HepG2 (cell line): ENCODE data around the gene RABGAP1L. TPM values are rescaled to one million over a fixed set of nuclear protein-coding genes. Genes with fewer than 3 reads are reported as not detected.
A peak's percentile ranks its signal among the peaks of the same experiment; 100 is the strongest.

Experiments used
- AKAP8 ChIP-seq: sonication (generic); formaldehyde crosslinking; IDR thresholded peaks from 2 replicates; pipeline ENCODE4 v1.5.1; 2020; ENCODE audit warnings: mild to moderate bottlenecking, missing genetic modification reagents
- ATF2 ChIP-seq: sonication (generic); formaldehyde crosslinking; IDR thresholded peaks from 2 replicates; pipeline ENCODE4 v1.4.0; 2020; ENCODE audit warnings: missing genetic modification reagents
- BRCA1 ChIP-seq: sonication (generic); formaldehyde crosslinking; IDR thresholded peaks from 2 replicates; pipeline ENCODE4 v1.4.0; 2020; ENCODE audit warnings: missing genetic modification reagents
- EED ChIP-seq: sonication (generic); formaldehyde crosslinking; IDR thresholded peaks from 2 replicates; pipeline ENCODE4 v1.5.0; 2020; ENCODE audit warnings: mild to moderate bottlenecking, missing genetic modification reagents
- HNF4A ChIP-seq: sonication (generic); formaldehyde crosslinking; IDR thresholded peaks from 2 replicates; pipeline ENCODE4 v1.4.0; 2020; ENCODE audit warnings: missing genetic modification reagents
- MEIS1 ChIP-seq: sonication (generic); formaldehyde crosslinking; IDR thresholded peaks from 2 replicates; pipeline ENCODE4 v1.9.0; 2021; ENCODE audit warnings: mild to moderate bottlenecking, missing genetic modification reagents, moderate library complexity, borderline replicate concordance
- NCOR1 ChIP-seq: fragments of 200-600 bp; sonication (generic); IDR thresholded peaks from 2 replicates; pipeline ENCODE4 v1.7.0; 2017; ENCODE audit warnings: antibody characterized with exemption, low read length, borderline replicate concordance
- NFYB ChIP-seq: sonication (generic); formaldehyde crosslinking; IDR thresholded peaks from 2 replicates; pipeline ENCODE4 v1.4.0; 2020; ENCODE audit warnings: missing genetic modification reagents
- PPARG ChIP-seq: conservative IDR thresholded peaks from 2 replicates; pipeline ENCODE4 v1.6.1; 2016; ENCODE audit warnings: missing biosample characterization, missing genetic modification reagents
- SP140L ChIP-seq: sonication (generic); formaldehyde crosslinking; IDR thresholded peaks from 2 replicates; pipeline ENCODE4 v1.4.0; 2020; ENCODE audit warnings: missing genetic modification reagents, borderline replicate concordance
- SRSF9 ChIP-seq: fragments of 200-400 bp; formaldehyde crosslinking; IDR thresholded peaks from 2 replicates; pipeline ENCODE4 v1.6.1; 2018; ENCODE audit warnings: borderline replicate concordance, mild to moderate bottlenecking, low read depth, low read length; ENCODE audit not compliant: insufficient read depth, poor library complexity, severe bottlenecking
- SYNCRIP ChIP-seq: fragments of 200-400 bp; formaldehyde crosslinking; IDR thresholded peaks from 2 replicates; pipeline ENCODE4 v1.6.1; 2018; ENCODE audit warnings: mild to moderate bottlenecking, low read depth, low read length; ENCODE audit not compliant: insufficient read depth
- TAF15 ChIP-seq: fragments of 200-400 bp; formaldehyde crosslinking; IDR thresholded peaks from one replicate; pipeline ENCODE4 v1.6.1; 2018; ENCODE audit warnings: mild to moderate bottlenecking, low read depth, low read length; ENCODE audit not compliant: poor library complexity, severe bottlenecking
- TBL1XR1 ChIP-seq: fragments of 150-350 bp; IDR thresholded peaks from 2 replicates; pipeline ENCODE4 v1.6.1; 2014; ENCODE audit warnings: borderline replicate concordance, low read length; ENCODE audit not compliant: partially characterized antibody
- TERF1 ChIP-seq: sonication (generic); formaldehyde crosslinking; IDR thresholded peaks from 2 replicates; pipeline ENCODE4 v1.8.0; 2022; ENCODE audit warnings: mild to moderate bottlenecking, missing genetic modification reagents, moderate library complexity
- TOE1 ChIP-seq: sonication (generic); formaldehyde crosslinking; IDR thresholded peaks from 2 replicates; pipeline ENCODE4 v1.4.0; 2020; ENCODE audit warnings: mild to moderate bottlenecking, missing genetic modification reagents
- ZBTB21 ChIP-seq: sonication (generic); formaldehyde crosslinking; IDR thresholded peaks from 2 replicates; pipeline ENCODE4 v1.4.0; 2020; ENCODE audit warnings: missing genetic modification reagents
- ZFAT ChIP-seq: sonication (generic); formaldehyde crosslinking; conservative IDR thresholded peaks from 2 replicates; pipeline ENCODE4 v1.8.1; 2023; ENCODE audit warnings: missing genetic modification reagents, inconsistent platforms
- ZFP82 ChIP-seq: sonication (generic); formaldehyde crosslinking; IDR thresholded peaks from 2 replicates; pipeline ENCODE4 v1.5.1; 2020; ENCODE audit warnings: mild to moderate bottlenecking, missing genetic modification reagents, borderline replicate concordance
- ZNF160 ChIP-seq: sonication (generic); formaldehyde crosslinking; IDR thresholded peaks from 2 replicates; pipeline ENCODE4 v1.8.0; 2022; ENCODE audit warnings: mild to moderate bottlenecking, inconsistent platforms, missing genetic modification reagents
- ZNF256 ChIP-seq: sonication (generic); formaldehyde crosslinking; conservative IDR thresholded peaks from 2 replicates; pipeline ENCODE4 v1.4.0; 2020; ENCODE audit warnings: missing genetic modification reagents
- ZNF34 ChIP-seq: sonication (generic); formaldehyde crosslinking; IDR thresholded peaks from 2 replicates; pipeline ENCODE4 v1.4.0; 2020; ENCODE audit warnings: mild to moderate bottlenecking, missing genetic modification reagents, borderline replicate concordance
- ZNF557 ChIP-seq: sonication (generic); formaldehyde crosslinking; IDR thresholded peaks from 2 replicates; pipeline ENCODE4 v1.4.0; 2020; ENCODE audit warnings: missing genetic modification reagents
- ZNF724P ChIP-seq: sonication (generic); formaldehyde crosslinking; IDR thresholded peaks from 2 replicates; pipeline ENCODE4 v1.8.0; 2022; ENCODE audit warnings: missing genetic modification reagents, borderline replicate concordance
- ZNF749 ChIP-seq: sonication (generic); formaldehyde crosslinking; IDR thresholded peaks from 2 replicates; pipeline ENCODE4 v1.8.0; 2022; ENCODE audit warnings: mild to moderate bottlenecking, missing genetic modification reagents, moderate library complexity, borderline replicate concordance
- ZNF841 ChIP-seq: sonication (generic); formaldehyde crosslinking; IDR thresholded peaks from 2 replicates; pipeline ENCODE4 v1.8.1; 2023; ENCODE audit warnings: missing genetic modification reagents, borderline replicate concordance
- ZNF878 ChIP-seq: sonication (generic); formaldehyde crosslinking; IDR thresholded peaks from 2 replicates; pipeline ENCODE4 v1.8.1; 2023; ENCODE audit warnings: mild to moderate bottlenecking, missing genetic modification reagents, moderate library complexity
- polyA plus RNA-seq, 8 experiments: library from polyadenylated mRNA; depleted of rRNA in 3 of 8; stranded (reverse) in 7 of 8; unstranded in 1 of 8; fragments of >200 nt; fragmentation: Illumina TruSeq in 4 of 8; extraction: Trizol in 4 of 8; gene quantifications; 2 replicates each; pipeline versions ENCODE4 v1.2.1 to v1.2.3, GENCODE V29; 2011 to 2016; ENCODE audit warnings: low read depth in 4 of 8, missing spikeins in 1 of 8, mixed read lengths in 1 of 8; ENCODE audit not compliant: insufficient read depth in 1 of 8
- total RNA-seq, 5 experiments: library from RNA; depleted of rRNA; stranded (reverse); fragments of >200 nt; fragmentation: Illumina TruSeq; extraction: Trizol; gene quantifications; 2 replicates each; pipeline ENCODE4 v1.2.3, GENCODE V29; 2016; ENCODE audit warnings: low read depth in 1 of 5
- TF ChIP-seq, protein P1 (sequence below): sonication (generic); formaldehyde crosslinking; IDR thresholded peaks from 2 replicates; pipeline ENCODE4 v1.5.0; 2020; ENCODE audit warnings: missing genetic modification reagents, mild to moderate bottlenecking, borderline replicate concordance
- TF ChIP-seq, protein P2 (sequence below): IDR thresholded peaks from 2 replicates; pipeline ENCODE4 v1.6.1; 2016; ENCODE audit warnings: low read depth, control low read depth

The RABGAP1L gene
- total and polyA plus RNA-seq, 2 of the 13 experiments (the other 11 are each of a cell fraction or from before 2014, with no cell fraction given), result 7.9 to 22.6 TPM

- TF ChIP-seq MEIS1 (CRISPR knock-in tag) (peak; percentile 66; the same call in 1 of the 2 replicates), ZNF256 (CRISPR knock-in tag) (no peak), ZNF749 (CRISPR knock-in tag) (no peak), HNF4A (peak; percentile 99), EED (CRISPR knock-in tag) (no peak), TBL1XR1 (peak; percentile 100), TOE1 (CRISPR knock-in tag) (no peak), ZNF557 (CRISPR knock-in tag) (no peak), SRSF9 (no peak), NCOR1 (peak; percentile 100), ZNF34 (no peak), AKAP8 (CRISPR knock-in tag) (no peak), TERF1 (CRISPR knock-in tag) (no peak), ZFP82 (no peak), ZNF160 (CRISPR knock-in tag) (no peak), SP140L (CRISPR knock-in tag) (no peak), SYNCRIP (no peak), ZFAT (CRISPR knock-in tag) (no peak), ZNF841 (CRISPR knock-in tag) (no peak), BRCA1 (CRISPR knock-in tag) (no peak), PPARG (CRISPR knock-in tag) (peak; percentile 88), ZNF724P (CRISPR knock-in tag) (no peak), ZNF878 (no peak; the same call in 1 of the 2 replicates), NFYB (CRISPR knock-in tag) (no peak), ZBTB21 (CRISPR knock-in tag) (peak; percentile 47; the same call in 1 of the 2 replicates), ATF2 (CRISPR knock-in tag) (no peak; the same call in 1 of the 2 replicates), TAF15 (no peak)
- TF ChIP-seq, protein P1, sequence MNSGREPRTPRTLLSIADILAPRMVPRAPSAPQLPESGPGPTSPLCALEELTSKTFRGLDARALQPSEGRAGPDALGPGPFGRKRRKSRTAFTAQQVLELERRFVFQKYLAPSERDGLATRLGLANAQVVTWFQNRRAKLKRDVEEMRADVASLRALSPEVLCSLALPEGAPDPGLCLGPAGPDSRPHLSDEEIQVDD (CRISPR knock-in tag), result no peak
- TF ChIP-seq, protein P2, sequence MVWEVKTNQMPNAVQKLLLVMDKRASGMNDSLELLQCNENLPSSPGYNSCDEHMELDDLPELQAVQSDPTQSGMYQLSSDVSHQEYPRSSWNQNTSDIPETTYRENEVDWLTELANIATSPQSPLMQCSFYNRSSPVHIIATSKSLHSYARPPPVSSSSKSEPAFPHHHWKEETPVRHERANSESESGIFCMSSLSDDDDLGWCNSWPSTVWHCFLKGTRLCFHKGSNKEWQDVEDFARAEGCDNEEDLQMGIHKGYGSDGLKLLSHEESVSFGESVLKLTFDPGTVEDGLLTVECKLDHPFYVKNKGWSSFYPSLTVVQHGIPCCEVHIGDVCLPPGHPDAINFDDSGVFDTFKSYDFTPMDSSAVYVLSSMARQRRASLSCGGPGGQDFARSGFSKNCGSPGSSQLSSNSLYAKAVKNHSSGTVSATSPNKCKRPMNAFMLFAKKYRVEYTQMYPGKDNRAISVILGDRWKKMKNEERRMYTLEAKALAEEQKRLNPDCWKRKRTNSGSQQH (CRISPR knock-in tag), result peak; percentile 81; the same call in 1 of the 2 replicates
Observed at GRCh38 chr1:174812656-174813055, 653.3 kb downstream of the RABGAP1L start (continued).
